ENCODE results near the gene MEFV.
A peak's percentile ranks its signal among the peaks of the same experiment; 100 is the strongest.
"Not testable (repeated sequence)": the region's sequence is repeated elsewhere in the genome, so short reads cannot be mapped to it uniquely, and the experiment has no call there.

MEFV gene

DNA sequence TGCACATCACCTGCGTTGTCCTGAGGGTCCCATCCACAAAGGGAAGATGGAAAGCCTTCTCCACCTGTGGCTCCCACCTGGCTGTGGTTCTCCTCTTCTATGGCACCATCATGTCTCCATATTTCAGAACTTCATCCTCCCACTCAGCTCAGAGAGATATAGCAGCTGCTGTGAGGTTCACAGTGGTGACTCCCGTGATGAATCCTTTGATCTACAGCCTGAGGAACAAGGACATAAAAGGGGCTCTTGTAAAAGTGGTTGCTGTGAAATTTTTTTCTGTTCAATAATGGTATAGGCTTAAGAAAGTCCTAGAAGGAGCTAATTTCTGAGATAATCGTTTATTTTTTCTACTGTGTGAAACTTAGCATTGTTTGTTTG lies 40.2 kb downstream of the MEFV start:
- DNase-seq (ENCODE audit: low spot score), result no peak

GRCh38 chr16:3215601-3216262 lies 40.7 kb downstream of the MEFV start:
- no peak for DNase-seq (ENCODE audit: low spot score)

DNA sequence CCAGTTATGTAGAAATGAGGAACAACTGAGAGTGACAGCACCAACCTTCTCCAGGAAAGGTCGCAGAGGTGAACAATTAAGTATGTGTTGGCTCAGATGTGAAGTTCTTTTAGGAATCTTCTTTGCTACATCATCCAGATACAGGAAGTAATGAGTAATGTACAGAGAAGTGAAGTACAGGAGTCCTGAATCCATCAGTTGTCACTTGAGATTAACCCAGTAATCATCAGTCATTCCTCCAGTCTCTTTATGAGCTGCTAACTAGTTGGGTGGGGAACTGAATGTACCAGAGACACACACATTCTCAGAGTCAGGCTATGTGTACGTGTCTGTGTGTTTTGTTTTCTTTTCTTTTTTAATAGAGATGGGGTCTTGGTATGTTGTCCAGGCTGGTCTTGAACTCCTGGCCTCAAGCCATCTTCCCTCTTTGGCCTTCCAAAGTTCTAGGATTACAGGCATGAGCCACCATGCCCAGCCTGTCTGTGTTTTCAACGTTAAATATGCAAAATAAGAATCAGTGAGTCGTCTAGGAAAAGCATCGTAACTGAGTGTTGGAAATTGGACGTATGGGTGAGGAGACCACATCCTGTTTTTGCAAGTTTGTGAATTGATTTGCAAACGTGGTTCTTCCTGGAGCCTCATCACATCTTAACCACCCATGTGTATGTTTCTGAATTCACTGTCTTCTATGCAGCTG lies 41.4 kb downstream of the MEFV start:
- no peak for DNase-seq (ENCODE audit: low spot score)

DNA sequence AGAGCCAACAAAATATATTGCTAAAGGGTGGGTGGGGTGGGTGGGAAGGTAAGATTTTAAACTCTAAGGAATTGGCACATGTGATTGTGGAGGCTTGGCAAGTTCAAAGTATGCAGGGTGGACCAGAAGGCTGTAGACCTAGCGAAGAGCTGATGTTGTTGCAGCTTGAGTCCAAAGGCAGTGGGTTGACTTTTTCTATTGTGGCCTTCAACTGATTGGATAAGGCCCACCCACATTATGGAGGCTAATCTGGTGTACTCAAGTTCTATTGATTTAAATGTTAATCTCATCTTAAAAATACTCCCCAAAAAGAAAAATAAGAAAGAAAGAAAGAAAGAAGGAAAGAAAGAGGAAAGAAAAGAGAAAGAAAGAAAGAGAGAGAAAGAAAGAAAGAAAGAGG lies 43.9 kb downstream of the MEFV start:
- no peak for DNase-seq (ENCODE audit: low spot score)

DNA sequence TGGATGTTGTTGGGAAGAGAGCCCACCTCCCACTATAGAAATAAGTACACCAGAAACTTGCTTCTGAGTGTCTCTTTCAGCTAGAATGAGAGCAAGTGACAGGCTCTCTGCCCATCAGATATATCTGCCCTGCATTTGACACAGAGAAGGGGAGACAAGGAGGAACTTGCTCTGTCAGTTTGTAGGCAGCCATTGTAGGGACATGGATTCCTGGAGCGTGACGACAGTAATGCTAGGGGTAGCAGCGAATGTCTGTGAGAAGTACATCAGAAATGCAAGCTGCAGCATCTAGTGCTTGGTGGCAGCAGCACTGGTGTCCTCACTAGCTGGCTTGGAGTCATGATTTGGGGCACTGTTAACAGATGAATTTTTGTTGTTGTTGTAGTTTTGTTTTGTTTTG lies 44.4 kb downstream of the MEFV start:
- no peak for DNase-seq (ENCODE audit: low spot score)

GRCh38 chr16:3207086-3207953 lies 49.1 kb downstream of the MEFV start:
- DNase-seq (ENCODE audit: low spot score), result no peak

- not testable (repeated sequence) for DNase-seq (ENCODE audit: low spot score)
Observed at GRCh38 chr16:3205939-3206338, 50.5 kb downstream of the MEFV start.

DNA sequence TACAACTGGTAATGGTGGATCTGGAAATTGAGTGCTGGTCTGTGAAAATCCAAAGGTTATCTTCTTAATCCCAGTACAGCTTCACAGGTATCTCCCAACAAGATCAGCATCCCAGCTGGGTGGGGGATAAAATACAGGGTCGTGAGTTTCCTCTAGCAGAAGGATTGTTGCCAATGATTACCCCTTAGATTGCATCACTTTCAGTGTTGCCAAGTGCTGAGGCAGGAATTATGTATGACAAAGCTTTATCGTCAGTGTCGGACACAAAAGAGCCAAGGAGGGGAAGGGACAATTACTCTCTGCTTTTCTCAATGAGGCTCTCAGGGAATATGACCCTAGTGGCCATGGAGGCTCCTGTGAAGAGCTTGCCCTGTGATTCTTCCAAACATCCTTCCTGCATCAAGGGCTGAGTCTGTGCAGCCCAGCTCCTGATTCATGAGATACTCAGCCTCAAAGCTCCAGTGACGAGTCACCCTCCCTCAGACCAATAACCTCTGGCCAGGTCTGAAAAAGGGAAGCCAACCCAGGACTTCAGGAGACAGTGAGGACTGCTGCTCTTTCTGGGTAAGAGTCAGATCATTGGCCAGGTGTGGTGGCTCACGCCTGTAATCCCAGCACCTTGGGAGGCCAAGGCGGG lies 53.4 kb downstream of the MEFV start:
- no peak for DNase-seq (ENCODE audit: low spot score)

DNA sequence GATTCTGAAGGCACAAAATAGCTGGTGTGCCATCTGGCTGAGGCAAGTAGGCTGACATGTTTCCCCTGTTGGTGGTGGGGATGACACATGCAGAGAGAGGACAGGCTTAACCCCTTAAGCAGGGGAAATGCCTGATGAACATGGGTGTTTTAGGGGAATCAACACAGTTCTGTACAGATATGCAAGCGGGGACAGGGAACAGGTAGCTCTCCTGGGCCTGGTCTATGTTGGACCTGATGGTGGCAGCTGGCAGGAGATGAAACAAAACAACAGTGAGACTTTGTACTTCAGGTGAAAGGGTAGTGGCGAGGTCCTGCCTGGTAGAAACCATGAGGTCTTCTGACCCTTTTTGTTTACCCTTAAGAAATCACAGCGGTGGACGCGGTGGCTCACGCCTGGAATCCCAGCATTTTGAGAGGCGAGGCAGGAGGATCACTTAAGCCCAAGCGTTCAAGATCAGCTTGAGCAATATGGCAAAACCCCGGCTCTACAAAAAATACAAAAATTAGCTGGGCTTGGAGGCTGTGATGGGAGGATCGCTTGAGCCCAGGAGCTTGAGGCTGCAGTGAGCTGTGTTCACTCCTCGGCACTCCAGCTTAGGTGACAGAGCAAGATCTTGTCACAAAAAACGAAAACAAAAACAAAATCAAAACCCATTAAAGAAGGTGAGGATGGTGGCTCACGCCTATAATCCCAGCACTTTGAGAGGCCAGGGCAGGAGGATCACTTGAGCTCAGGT lies 57.9 kb downstream of the MEFV start:
- DNase-seq (ENCODE audit: low spot score), result peak; percentile 32

- DNase-seq (ENCODE audit: low spot score), result not testable (repeated sequence)
Observed at GRCh38 chr16:3197694-3198333, 58.6 kb downstream of the MEFV start.

DNA sequence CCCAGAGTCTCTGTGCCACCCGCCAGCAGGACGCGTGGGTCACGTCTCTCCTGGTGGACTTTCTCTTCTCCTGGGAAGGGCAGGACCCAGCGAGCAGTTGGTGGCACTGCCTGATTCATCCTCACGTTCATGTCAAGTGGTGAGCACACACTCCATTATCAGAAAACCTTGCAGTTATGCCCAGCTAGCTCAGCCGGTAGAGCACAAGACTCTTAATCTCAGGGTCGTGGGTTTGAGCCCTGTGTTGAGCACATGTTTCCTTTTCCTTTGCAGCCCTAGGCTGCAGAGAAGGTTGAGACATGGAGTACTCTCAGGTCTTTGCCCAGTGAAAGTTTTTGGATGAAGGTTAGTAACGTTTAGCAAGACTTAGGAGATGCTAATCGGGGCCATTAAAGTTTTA lies 60.5 kb downstream of the MEFV start:
- DNase-seq (ENCODE audit: low spot score), result no peak

GRCh38 chr16:3194792-3195191 lies 61.6 kb downstream of the MEFV start:
- no peak for DNase-seq (ENCODE audit: low spot score)

DNA sequence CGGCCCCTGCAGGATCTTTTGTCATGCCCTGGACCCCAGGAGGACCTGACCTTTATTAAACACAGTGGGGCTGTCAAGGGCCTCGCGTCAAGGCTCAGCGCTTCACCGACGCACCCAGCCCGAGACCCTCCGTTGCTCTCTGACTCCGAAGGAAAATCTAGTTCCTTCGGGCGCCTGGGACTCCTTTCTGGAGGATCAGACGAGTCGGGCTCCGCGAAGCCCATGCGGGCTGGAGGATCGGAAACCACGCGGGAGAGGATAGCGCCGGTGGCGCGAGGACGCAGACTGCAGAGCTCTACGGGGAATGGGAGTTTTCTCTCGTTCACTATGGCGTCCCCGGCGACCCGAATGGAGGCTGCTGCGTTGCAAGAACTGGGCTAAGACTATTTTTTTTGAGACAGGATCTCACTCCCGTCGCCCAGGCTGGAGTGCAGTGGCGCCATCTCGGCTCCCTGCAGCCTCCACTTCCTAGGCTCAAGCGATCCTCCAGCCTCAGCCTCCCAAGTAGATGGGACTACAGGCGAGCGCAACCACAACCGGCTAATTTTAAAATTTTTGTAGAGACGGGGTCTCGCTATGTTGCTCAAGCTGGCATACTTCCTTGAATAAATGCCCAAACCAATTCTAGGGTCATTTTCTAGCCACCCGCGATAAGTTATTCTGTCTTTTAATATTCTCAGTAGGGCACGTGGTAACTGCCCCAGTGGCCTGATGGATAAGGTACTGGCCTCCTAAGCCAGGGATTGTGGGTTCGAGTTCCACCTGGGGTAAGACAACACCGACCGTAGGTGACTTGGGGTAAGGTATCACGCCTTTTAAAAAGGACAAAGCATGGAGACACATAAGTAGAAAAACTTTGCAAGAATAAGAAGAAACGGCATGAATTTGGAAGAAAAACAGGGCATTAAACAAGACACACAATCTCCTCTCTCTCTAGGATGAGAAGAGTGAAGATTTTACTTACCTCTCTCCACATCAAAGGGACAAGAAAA lies 62.9 kb downstream of the MEFV start:
- DNase-seq (ENCODE audit: low spot score), result no peak

- no peak for DNase-seq (ENCODE audit: low spot score)
Observed at GRCh38 chr16:3192476-3193019, 63.9 kb downstream of the MEFV start.

Measured in SW480 (cell line).